AG09319 (cell line): ENCODE measurements around the gene SPX.

Experiments used
- DNase-seq: peaks from one replicate; pipeline ENCODE4 v3.0.0-alpha.2; 2010; ENCODE audit warnings: low read depth; ENCODE audit errors: extremely low read depth
- TF ChIP-seq, protein P1 (sequence below): IDR thresholded peaks from 2 replicates; pipeline ENCODE4 v1.5.1; 2011; ENCODE audit warnings: low read depth, mild to moderate bottlenecking, inconsistent platforms, low read length, moderate library complexity

SPX gene

DNA sequence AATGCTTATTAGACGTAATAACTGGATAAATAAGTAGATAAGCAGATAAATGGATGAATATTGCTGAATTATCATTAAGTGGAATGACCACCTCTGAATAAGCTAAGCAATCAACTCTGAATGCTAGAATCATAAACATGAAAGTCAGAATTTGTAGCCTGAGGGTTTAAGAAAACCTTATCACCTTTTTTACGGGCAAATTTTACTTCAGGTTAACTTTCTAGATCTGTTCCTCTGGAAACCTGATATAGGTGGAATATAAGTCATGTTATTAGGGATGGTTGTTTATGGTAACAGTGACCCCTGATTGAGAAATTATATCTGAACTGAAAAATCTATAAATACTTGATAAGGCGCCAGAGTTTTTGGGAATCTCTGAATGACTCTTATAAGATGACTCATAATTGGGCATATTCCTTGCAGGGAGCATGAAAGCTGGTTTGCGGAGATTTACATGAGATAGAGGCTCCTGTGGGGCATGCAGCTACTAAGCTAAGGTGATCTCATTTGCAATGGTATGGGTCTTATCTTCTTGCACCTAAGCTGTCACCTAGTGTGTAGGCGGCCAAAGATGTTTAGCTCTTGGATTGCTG, 12.1 kb downstream of the SPX start:
- TF ChIP-seq, protein P1, sequence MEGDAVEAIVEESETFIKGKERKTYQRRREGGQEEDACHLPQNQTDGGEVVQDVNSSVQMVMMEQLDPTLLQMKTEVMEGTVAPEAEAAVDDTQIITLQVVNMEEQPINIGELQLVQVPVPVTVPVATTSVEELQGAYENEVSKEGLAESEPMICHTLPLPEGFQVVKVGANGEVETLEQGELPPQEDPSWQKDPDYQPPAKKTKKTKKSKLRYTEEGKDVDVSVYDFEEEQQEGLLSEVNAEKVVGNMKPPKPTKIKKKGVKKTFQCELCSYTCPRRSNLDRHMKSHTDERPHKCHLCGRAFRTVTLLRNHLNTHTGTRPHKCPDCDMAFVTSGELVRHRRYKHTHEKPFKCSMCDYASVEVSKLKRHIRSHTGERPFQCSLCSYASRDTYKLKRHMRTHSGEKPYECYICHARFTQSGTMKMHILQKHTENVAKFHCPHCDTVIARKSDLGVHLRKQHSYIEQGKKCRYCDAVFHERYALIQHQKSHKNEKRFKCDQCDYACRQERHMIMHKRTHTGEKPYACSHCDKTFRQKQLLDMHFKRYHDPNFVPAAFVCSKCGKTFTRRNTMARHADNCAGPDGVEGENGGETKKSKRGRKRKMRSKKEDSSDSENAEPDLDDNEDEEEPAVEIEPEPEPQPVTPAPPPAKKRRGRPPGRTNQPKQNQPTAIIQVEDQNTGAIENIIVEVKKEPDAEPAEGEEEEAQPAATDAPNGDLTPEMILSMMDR, result no peak
- no peak for DNase-seq

DNA sequence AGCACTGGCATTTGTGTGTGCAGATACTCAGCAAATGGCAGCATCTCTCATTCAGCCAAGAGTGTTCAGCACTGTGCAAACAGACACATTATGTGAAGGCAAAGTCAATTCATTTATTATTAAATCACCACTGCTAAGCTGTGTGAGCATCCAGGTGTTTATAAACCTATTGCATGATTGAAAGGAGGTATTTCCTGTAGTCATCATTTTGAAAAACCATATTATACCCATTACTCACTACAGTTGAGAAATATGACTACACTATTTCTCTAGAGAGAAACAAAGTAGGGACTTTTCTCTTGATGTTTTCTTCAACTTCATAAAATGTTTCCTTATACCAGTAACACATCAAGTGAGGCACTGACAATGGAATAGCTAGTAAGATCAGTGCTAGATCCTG, 13.7 kb downstream of the SPX start:
- TF ChIP-seq, protein P1, result no peak
- no peak for DNase-seq

DNA sequence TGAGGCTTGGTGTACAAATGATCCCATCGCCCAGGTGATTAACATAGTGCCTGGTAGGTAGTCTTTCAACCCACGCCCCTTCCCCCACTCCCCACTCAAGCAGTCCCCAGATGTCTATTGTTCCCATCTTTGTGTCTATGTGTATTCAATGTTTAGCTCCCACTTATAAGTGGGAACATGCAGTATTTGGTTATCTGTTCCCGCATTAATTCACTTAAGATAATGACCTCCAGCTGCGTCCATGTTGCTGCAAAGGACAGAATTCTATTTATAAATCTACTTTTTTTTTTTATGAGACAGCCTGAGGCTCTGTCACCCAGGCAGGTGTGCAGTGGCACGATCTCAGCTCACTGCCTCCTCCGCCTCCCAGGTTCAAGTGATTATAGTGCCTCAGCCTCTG, 15.7 kb downstream of the SPX start:
- DNase-seq, result no peak
- TF ChIP-seq, protein P1, result no peak

DNA sequence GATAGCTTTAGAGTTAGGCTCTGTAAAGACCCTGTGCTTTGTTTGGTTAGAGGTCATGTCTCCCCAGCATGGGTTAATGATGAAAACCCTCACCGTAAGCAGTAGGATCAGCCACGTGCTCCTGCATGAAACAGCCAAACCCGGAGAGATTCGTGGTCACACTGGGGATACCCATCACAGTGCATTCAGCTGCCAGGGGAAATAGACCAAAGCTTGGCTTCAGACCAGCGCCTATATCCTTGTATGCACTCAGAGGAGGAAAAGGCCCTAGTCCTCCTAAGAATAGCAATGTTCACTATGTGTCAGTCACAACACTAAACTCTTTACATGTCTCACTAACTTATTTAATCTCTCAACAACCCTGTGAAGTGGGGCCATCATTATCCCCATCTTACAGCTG, 16.3 kb downstream of the SPX start:
- TF ChIP-seq, protein P1, result no peak
- no peak for DNase-seq

DNA sequence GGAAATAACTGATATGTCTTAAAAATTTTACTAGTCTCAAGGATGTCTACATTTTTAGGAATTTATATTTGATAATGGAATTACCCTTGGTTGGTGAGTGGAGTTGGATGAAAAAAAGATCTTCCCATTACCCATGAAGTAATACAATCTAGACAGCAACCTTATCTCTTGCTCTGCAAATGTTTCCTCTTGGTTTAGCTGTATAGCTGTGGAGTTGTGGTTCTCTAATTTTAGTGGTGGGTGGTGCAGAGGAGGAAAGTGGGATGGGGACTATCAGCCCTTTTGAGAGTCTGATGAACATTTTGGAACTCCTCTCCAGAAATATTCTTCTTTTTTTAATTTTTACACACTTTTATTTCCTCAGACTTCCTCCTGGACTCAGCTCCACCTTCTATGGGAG, 17.1 kb downstream of the SPX start:
- DNase-seq, result no peak

DNA sequence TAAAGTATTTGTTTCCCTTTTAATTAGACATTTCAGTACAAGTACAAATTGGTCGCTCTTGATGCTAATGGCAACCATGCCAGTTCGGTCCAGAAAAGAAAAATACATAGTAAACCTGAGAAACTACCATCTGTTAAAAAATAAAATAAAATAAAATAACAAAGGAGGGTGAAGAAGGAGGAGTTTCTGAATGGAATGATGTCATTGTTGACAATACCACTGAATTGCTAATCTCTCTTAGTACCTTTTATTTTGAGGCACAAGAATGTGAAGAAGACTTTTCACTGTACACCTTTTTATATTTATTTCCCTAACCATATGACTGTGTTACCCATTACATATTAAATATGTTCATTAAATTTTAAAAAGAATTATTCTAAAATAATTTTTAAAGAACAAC, 19.5 kb downstream of the SPX start:
- TF ChIP-seq, protein P1, result no peak
- no peak for DNase-seq

More for the DNA sequence above, 17.1 kb downstream of the SPX start:
- TF ChIP-seq, protein P1, result no peak

DNA sequence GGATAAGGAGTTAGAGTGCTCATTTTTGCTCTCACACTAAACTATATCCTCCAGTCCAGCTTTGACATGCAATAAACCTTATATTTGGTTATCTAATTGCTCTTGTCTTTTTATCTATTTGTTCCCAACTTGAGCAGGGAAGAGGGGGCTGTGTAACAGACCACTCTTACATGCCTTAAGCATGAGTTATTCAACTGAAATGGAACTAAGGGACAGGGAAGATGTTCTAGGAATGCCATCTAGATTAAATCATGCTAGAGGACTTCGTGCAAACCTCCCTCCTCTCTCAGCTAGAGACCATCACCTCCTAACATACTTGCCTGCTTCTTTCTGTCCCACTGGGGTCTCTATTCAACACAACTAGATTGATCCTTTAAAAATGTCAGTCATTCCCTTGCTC, 20.6 kb downstream of the SPX start:
- TF ChIP-seq, protein P1, result no peak
- no peak for DNase-seq
